ENCODE data around the gene CEACAM8.

The CEACAM8 gene

GRCh38 chr19:42568006-42568405 lies 26.7 kb downstream of the CEACAM8 start:
- no peak for TF ChIP-seq CTCF (IDR thresholded peaks at IDR 0.05; ENCODE audit: insufficient read depth, low read length, poor library complexity, severe bottlenecking)
- Histone ChIP-seq H3K4me3 (replicated peaks; ENCODE audit: low read depth, low read length) (no peak overlapping the region), H3K27me3 (replicated peaks; ENCODE audit: control insufficient read depth, insufficient read depth, low read length) (no peaks in the 10 kb centered on the region), H3K36me3 (ENCODE audit: control insufficient read depth, insufficient read depth, low read length) (no peaks in the 10 kb centered on the region)
- no peak for DNase-seq (ENCODE audit: extremely low read depth, insufficient read length)

- Histone ChIP-seq H3K27me3 (replicated peaks; ENCODE audit: control insufficient read depth, insufficient read depth, low read length) (no peaks in the 10 kb centered on the region), H3K4me3 (replicated peaks; ENCODE audit: low read depth, low read length) (no peak overlapping the region), H3K36me3 (ENCODE audit: control insufficient read depth, insufficient read depth, low read length) (no peaks in the 10 kb centered on the region)
- no peak for TF ChIP-seq CTCF (IDR thresholded peaks at IDR 0.05; ENCODE audit: insufficient read depth, low read length, poor library complexity, severe bottlenecking)
- no peak for DNase-seq (ENCODE audit: extremely low read depth, insufficient read length)
Observed at GRCh38 chr19:42567567-42567966, 27.2 kb downstream of the CEACAM8 start.

- Histone ChIP-seq H3K4me3 (replicated peaks; ENCODE audit: low read depth, low read length) (no peak overlapping the region), H3K27me3 (replicated peaks; ENCODE audit: control insufficient read depth, insufficient read depth, low read length) (no peaks in the 10 kb centered on the region; the same call in 1 of the 2 replicates), H3K36me3 (ENCODE audit: control insufficient read depth, insufficient read depth, low read length) (no peaks in the 10 kb centered on the region)
- peak; percentile 75 for TF ChIP-seq CTCF (IDR thresholded peaks at IDR 0.05; ENCODE audit: insufficient read depth, low read length, poor library complexity, severe bottlenecking)
- DNase-seq (ENCODE audit: extremely low read depth, insufficient read length): no peak
Observed at GRCh38 chr19:42563352-42564210, 31.1 kb downstream of the CEACAM8 start.

DNA sequence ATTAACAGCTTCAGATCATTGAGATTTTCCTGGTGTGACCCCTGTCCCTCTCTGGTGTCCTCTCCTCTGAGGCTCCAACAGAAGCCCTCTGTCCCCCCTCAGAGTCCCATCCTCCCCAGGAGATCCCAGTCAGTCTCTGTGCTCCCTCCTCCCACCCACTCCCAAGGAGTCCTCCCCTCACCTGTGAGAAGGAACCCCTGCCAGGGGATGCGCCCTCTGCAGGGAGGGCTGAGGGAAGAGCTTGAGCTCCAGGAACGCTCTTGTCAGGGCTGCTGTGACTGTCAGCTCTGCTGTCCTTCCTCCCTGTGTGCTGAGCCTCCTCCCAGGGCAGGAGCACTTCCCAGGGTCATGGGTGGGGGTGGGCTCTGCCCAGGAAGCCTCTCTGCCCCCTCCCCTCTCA lies 33.2 kb downstream of the CEACAM8 start:
- Histone ChIP-seq H3K36me3 (ENCODE audit: control insufficient read depth, insufficient read depth, low read length) (no peaks in the 10 kb centered on the region), H3K27me3 (replicated peaks; ENCODE audit: control insufficient read depth, insufficient read depth, low read length) (no peaks in the 10 kb centered on the region; the same call in 1 of the 2 replicates), H3K4me3 (replicated peaks; ENCODE audit: low read depth, low read length) (no peak overlapping the region)
- TF ChIP-seq CTCF (IDR thresholded peaks at IDR 0.05; ENCODE audit: insufficient read depth, low read length, poor library complexity, severe bottlenecking): no peak
- DNase-seq (ENCODE audit: extremely low read depth, insufficient read length): no peak

DNA sequence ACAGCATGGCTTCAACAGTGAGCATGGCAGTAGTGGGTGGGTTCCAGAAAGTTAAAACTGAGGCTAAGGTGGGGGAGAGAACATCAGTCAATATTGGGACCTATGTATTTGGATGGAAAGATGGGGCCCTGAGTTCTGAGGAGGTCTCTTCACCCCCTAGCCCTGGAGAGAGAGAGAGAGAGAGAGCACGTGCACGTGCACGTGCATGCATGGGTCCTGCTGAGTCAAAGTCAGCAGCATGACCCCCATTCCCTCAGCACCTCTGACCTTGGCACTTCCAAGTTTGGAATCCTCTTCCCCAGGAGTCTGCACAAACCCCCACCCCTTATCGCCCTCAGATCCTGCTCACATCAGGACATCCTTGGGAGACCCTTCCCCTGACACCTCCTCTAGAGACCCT lies 34.0 kb downstream of the CEACAM8 start:
- no peaks in the 10 kb centered on the region for H3K36me3 ChIP-seq (ENCODE audit: control insufficient read depth, insufficient read depth, low read length)
- no peak overlapping the region for H3K4me3 ChIP-seq (replicated peaks; ENCODE audit: low read depth, low read length)
- no peak for TF ChIP-seq CTCF (IDR thresholded peaks at IDR 0.05; ENCODE audit: insufficient read depth, low read length, poor library complexity, severe bottlenecking)
- no peaks in the 10 kb centered on the region; the same call in 1 of the 2 replicates for H3K27me3 ChIP-seq (replicated peaks; ENCODE audit: control insufficient read depth, insufficient read depth, low read length)
- no peak for DNase-seq (ENCODE audit: extremely low read depth, insufficient read length)

All from GM06990 (cell line).